ENCODE measurements around the gene COL5A2.

The COL5A2 gene

GRCh38 chr2:189047171-189047888 is 132.2 kb downstream of the COL5A2 start:
- no peak for DNase-seq (ENCODE audit: low spot score)
- H3K4me1 ChIP-seq (ENCODE audit: insufficient read depth, poor library complexity, severe bottlenecking), result no peaks in the 10 kb centered on the region
- no peaks in the 10 kb centered on the region for H3K36me3 ChIP-seq (ENCODE audit: low read depth)
- no peak overlapping the region for H3K27ac ChIP-seq (ENCODE audit: poor library complexity, severe bottlenecking)
- no peaks in the 10 kb centered on the region for H3K9me3 ChIP-seq (ENCODE audit: severe bottlenecking)
- H3K4me3 ChIP-seq (ENCODE audit: severe bottlenecking), result no peak overlapping the region
- TF ChIP-seq CTCF (IDR thresholded peaks at IDR 0.05; ENCODE audit: poor library complexity, severe bottlenecking), result no peak
- H3K27me3 ChIP-seq (ENCODE audit: insufficient read depth, poor library complexity, severe bottlenecking), result no peaks in the 10 kb centered on the region
- no peak for ATAC-seq (ENCODE audit: low read depth)

GRCh38 chr2:189046320-189046719 is 133.2 kb downstream of the COL5A2 start:
- H3K27me3 ChIP-seq (ENCODE audit: insufficient read depth, poor library complexity, severe bottlenecking), result no peaks in the 10 kb centered on the region
- H3K27ac ChIP-seq (ENCODE audit: poor library complexity, severe bottlenecking), result no peak overlapping the region
- H3K36me3 ChIP-seq (ENCODE audit: low read depth), result no peaks in the 10 kb centered on the region
- ATAC-seq (ENCODE audit: low read depth), result no peak
- TF ChIP-seq CTCF (IDR thresholded peaks at IDR 0.05; ENCODE audit: poor library complexity, severe bottlenecking), result no peak
- H3K4me3 ChIP-seq (ENCODE audit: severe bottlenecking), result no peak overlapping the region
- DNase-seq (ENCODE audit: low spot score), result no peak
- H3K4me1 ChIP-seq (ENCODE audit: insufficient read depth, poor library complexity, severe bottlenecking), result no peaks in the 10 kb centered on the region
- no peaks in the 10 kb centered on the region for H3K9me3 ChIP-seq (ENCODE audit: severe bottlenecking)

GRCh38 chr2:189045836-189046235 is 133.7 kb downstream of the COL5A2 start:
- no peaks in the 10 kb centered on the region for H3K36me3 ChIP-seq (ENCODE audit: low read depth)
- no peak overlapping the region for H3K27ac ChIP-seq (ENCODE audit: poor library complexity, severe bottlenecking)
- DNase-seq (ENCODE audit: low spot score) (no peak), ATAC-seq (ENCODE audit: low read depth) (no peak)
- no peak overlapping the region for H3K4me3 ChIP-seq (ENCODE audit: severe bottlenecking)
- no peak for TF ChIP-seq CTCF (IDR thresholded peaks at IDR 0.05; ENCODE audit: poor library complexity, severe bottlenecking)
- H3K27me3 ChIP-seq (ENCODE audit: insufficient read depth, poor library complexity, severe bottlenecking), result no peaks in the 10 kb centered on the region
- H3K9me3 ChIP-seq (ENCODE audit: severe bottlenecking), result no peaks in the 10 kb centered on the region
- no peaks in the 10 kb centered on the region for H3K4me1 ChIP-seq (ENCODE audit: insufficient read depth, poor library complexity, severe bottlenecking)

- Histone ChIP-seq H3K4me1 (ENCODE audit: insufficient read depth, poor library complexity, severe bottlenecking) (peaks cover 11% of the 10 kb centered on the region), H3K36me3 (ENCODE audit: low read depth) (no peaks in the 10 kb centered on the region)
These were observed 142.0 kb downstream of the COL5A2 start for GRCh38 chr2:189037518-189037917.

More at GRCh38 chr2:189037518-189037917, 142.0 kb downstream of the COL5A2 start:
- Histone ChIP-seq H3K27ac (ENCODE audit: poor library complexity, severe bottlenecking) (no peak overlapping the region), H3K27me3 (ENCODE audit: insufficient read depth, poor library complexity, severe bottlenecking) (no peaks in the 10 kb centered on the region), H3K4me3 (ENCODE audit: severe bottlenecking) (no peak overlapping the region), H3K9me3 (ENCODE audit: severe bottlenecking) (no peaks in the 10 kb centered on the region)
- ATAC-seq (ENCODE audit: low read depth) (peak; percentile 74), DNase-seq (ENCODE audit: low spot score) (no peak)
- TF ChIP-seq CTCF (IDR thresholded peaks at IDR 0.05; ENCODE audit: poor library complexity, severe bottlenecking), result no peak

All from RWPE2 (cell line).